ENCODE measurements around the gene GLRA1. TPM values are rescaled to one million over a fixed set of nuclear protein-coding genes. Genes with fewer than 3 reads are reported as not detected.
"Not testable (repeated sequence)": the region's sequence is repeated elsewhere in the genome, so short reads cannot be mapped to it uniquely, and the experiment has no call there.

Gene GLRA1
- total RNA-seq, 1 donor from 2014 or later: not detected

DNA sequence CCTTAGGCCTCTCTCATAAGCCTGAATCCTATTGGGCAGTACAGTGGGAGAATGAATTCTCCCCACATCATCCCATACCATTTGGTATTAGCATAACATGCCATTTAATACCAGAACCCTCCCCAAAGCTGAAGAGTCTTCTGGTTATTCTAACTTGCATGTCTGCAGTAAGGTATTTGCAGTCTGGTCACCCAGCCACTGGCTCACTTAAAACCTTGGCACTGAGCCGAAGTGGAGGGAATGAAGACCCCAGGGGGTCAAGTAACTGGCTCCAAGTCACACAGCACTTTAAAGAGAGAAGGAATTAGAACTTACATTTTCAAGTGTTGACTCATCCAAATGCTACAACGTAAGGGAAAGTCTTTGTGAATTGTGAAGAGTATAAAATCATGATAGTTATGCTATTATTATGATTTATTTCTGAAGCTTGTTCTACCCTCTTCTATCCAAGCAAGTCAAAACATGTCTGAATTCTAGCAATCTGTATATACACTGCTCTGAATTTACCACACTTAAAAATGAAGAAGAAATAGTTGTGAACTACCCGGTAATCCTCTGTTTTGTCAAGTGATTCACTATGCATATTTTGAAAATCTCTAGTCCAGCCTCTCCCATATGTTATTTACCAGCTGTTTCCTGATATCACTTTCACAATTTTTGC, 28.5 kb downstream of the GLRA1 start:
- Mint-ChIP-seq H3K4me1 (peaks cover 18% of the 10 kb centered on the region), H3K27me3 (ENCODE audit: low read depth) (peaks cover 2% of the 10 kb centered on the region), H3K27ac (peak overlapping the region; percentile 97), H3K9me3 (peaks cover 7% of the 10 kb centered on the region), H3K4me3 (no peak overlapping the region), H3K36me3 (no peaks in the 10 kb centered on the region)
- no peak for DNase-seq (ENCODE audit: low spot score in 2 of 2, unreplicated experiment in 2 of 2)
- TF ChIP-seq CTCF (IDR thresholded peaks at IDR 0.05; ENCODE audit: unreplicated experiment): no peak

DNA sequence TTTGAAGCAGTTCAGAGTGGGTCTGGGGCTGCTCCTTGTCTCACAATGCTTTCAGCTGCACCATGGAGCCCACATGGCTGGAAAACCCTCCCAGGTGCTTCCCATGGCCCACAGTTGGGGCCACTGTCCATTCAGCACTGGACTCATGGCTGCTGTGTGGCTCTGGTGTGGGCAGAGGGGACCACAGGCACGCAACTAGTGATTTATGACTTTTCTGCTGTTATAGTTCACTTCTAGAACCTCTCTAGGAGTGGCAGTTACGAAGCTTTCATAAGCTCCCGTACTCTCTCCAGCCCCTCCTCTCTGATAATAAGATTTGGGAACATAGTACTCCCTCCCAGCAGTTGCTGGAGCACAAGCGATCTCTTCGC, 29.0 kb downstream of the GLRA1 start:
- Mint-ChIP-seq H3K27ac (peak overlapping the region; percentile 97), H3K9me3 (peaks cover 7% of the 10 kb centered on the region), H3K4me3 (no peak overlapping the region), H3K36me3 (no peaks in the 10 kb centered on the region), H3K27me3 (ENCODE audit: low read depth) (peaks cover 2% of the 10 kb centered on the region), H3K4me1 (peaks cover 20% of the 10 kb centered on the region)
- TF ChIP-seq CTCF (IDR thresholded peaks at IDR 0.05; ENCODE audit: unreplicated experiment): no peak
- no peak for DNase-seq (ENCODE audit: low spot score in 2 of 2, unreplicated experiment in 2 of 2)

DNA sequence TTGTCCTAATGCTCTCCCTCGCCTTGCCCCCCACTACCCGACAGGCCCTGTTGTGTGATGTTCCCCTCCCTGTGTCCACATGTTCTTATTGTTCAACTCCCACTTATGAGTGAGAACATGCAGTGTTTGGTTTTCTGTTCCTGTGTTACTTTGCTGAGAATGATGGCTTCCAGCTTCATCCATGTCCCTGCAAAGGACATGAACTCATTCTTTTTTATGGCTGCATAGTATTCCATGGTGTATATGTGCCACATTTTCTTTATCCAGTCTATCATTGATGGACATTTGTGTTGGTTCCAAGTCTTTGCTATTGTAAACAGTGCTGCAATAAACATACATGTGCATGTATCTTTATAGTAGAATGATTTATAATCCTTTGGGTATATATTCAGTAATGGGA, 31.2 kb downstream of the GLRA1 start:
- H3K36me3 Mint-ChIP-seq; H3K27ac Mint-ChIP-seq; H3K4me3 Mint-ChIP-seq; H3K9me3 Mint-ChIP-seq; DNase-seq (ENCODE audit: low spot score in 2 of 2, unreplicated experiment in 2 of 2); H3K27me3 Mint-ChIP-seq (ENCODE audit: low read depth): not testable (repeated sequence)
- peaks cover 26% of the 10 kb centered on the region for H3K4me1 Mint-ChIP-seq

- Mint-ChIP-seq H3K9me3 (peaks cover 7% of the 10 kb centered on the region), H3K27me3 (ENCODE audit: low read depth) (no peaks in the 10 kb centered on the region), H3K4me3 (no peak overlapping the region), H3K36me3 (no peaks in the 10 kb centered on the region), H3K4me1 (peaks cover 26% of the 10 kb centered on the region), H3K27ac (no peak overlapping the region)
- TF ChIP-seq CTCF (IDR thresholded peaks at IDR 0.05; ENCODE audit: unreplicated experiment): no peak
- DNase-seq (ENCODE audit: low spot score in 2 of 2, unreplicated experiment in 2 of 2): no peak
These were observed 32.3 kb downstream of the GLRA1 start for GRCh38 chr5:151892393-151892792.

DNA sequence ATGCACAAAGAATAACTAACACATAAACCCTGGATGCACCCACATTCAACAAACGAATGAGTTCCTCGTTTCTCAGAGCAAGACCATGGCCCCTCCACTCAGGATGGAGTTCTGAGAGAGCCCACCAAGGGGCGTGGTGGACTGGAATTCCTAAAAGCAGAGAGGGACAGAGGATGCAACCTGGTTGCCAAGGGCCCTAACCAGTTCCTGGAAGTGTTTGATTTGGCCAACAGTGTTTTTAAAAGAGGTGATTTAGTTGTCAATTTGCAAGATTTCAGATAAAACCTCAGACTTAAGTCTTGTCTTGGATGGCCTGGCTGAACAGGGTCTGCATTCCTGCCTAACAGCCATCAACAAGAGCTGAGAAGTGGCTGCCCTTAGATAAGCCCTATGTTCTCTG, 34.4 kb downstream of the GLRA1 start:
- no peaks in the 10 kb centered on the region for H3K27me3 Mint-ChIP-seq (ENCODE audit: low read depth)
- TF ChIP-seq CTCF (IDR thresholded peaks at IDR 0.05; ENCODE audit: unreplicated experiment): no peak
- peaks cover 8% of the 10 kb centered on the region for H3K4me1 Mint-ChIP-seq
- H3K36me3 Mint-ChIP-seq: no peaks in the 10 kb centered on the region
- no peak overlapping the region for H3K27ac Mint-ChIP-seq
- DNase-seq (ENCODE audit: low spot score in 2 of 2, unreplicated experiment in 2 of 2): no peak
- peaks cover 7% of the 10 kb centered on the region for H3K9me3 Mint-ChIP-seq
- H3K4me3 Mint-ChIP-seq: no peak overlapping the region

DNA sequence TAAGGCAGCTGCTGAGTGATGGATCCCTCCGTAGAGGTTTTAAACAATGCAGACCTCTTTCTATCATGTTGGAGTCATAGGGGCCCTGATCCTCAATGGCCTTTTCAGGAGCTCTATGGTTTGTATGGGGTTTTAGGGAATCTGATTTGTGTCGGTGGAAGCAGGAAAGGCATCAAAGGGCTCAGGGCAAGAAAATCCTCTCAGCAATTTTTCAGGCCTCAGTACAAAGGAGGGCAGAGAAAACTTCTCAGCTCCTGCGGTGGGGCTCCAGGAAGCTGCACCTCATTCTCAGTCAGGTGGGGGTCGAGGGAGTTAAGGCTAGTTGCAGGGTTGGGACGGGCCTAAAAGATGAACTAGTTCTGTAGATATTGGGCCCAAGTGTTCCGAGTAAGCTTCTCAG, 35.0 kb downstream of the GLRA1 start:
- Mint-ChIP-seq H3K9me3 (peaks cover 7% of the 10 kb centered on the region), H3K27ac (no peak overlapping the region), H3K4me1 (peaks cover 8% of the 10 kb centered on the region), H3K27me3 (ENCODE audit: low read depth) (no peaks in the 10 kb centered on the region), H3K4me3 (no peak overlapping the region), H3K36me3 (no peaks in the 10 kb centered on the region)
- no peak for DNase-seq (ENCODE audit: low spot score in 2 of 2, unreplicated experiment in 2 of 2)
- TF ChIP-seq CTCF (IDR thresholded peaks at IDR 0.05; ENCODE audit: unreplicated experiment): no peak

Measured in mesothelial cell of epicardium (in vitro differentiated cells).